CD4-positive, alpha-beta memory T cell (primary cell): ENCODE results near the gene HSPH1. TPM values are rescaled to one million over a fixed set of nuclear protein-coding genes. Genes with fewer than 3 reads are reported as not detected.

ENCODE experiments used
- CTCF ChIA-PET: fragments of 350-600 bp; sonication (Branson Sonifier 250); formaldehyde crosslinking; loops from one replicate; lab custom pipeline; 2021; ENCODE audit warnings: inconsistent platforms; ENCODE audit not compliant: partially characterized antibody; lab: Charles Lee
- POLR2A ChIA-PET: fragments of 350-600 bp; sonication (Branson Sonifier 250); formaldehyde crosslinking; loops from one replicate; lab custom pipeline; 2021; ENCODE audit not compliant: partially characterized antibody; lab: Charles Lee
- DNase-seq, 5 donors: peaks; one replicate each; pipeline versions ENCODE4 v3.0.0 to v3.0.0-alpha.2; 2020 to 2022; ENCODE audit warnings: mixed read lengths in 1 of 5
- H3K27ac ChIP-seq: one replicate; pipeline ENCODE4 v1.7.0; 2013; ENCODE audit warnings: low read depth, low read length
- H3K27me3 ChIP-seq: 2 replicates; pipeline ENCODE4 v1.7.0; 2013; ENCODE audit warnings: mild to moderate bottlenecking, low read length, moderate library complexity; ENCODE audit not compliant: insufficient read depth
- H3K36me3 ChIP-seq: 2 replicates; pipeline ENCODE4 v1.7.0; 2013; ENCODE audit warnings: mild to moderate bottlenecking, low read length, moderate library complexity; ENCODE audit not compliant: insufficient read depth
- H3K4me1 ChIP-seq: 2 replicates; pipeline ENCODE4 v1.7.0; 2013; ENCODE audit warnings: mild to moderate bottlenecking, low read length, moderate library complexity; ENCODE audit not compliant: insufficient read depth
- H3K4me3 ChIP-seq, 2 donors: one replicate each; pipeline ENCODE4 v1.7.0; 2013; ENCODE audit warnings: low read length in 2 of 2, mild to moderate bottlenecking in 1 of 2
- H3K9me3 ChIP-seq, 2 donors: one replicate each; pipeline ENCODE4 v1.7.0; 2013; ENCODE audit warnings: low read length in 2 of 2, control low read depth in 1 of 2; ENCODE audit not compliant: control insufficient read depth in 1 of 2
- H3K27ac Mint-ChIP-seq, 7 donors: one replicate each; pipeline ENCODE4 v1.8.0; 2020 to 2021; ENCODE audit warnings: mixed read lengths in 7 of 7, mild to moderate bottlenecking in 6 of 7, inconsistent platforms in 3 of 7, moderate library complexity in 3 of 7
- H3K27me3 Mint-ChIP-seq, 2 donors: one replicate each; pipeline ENCODE4 v1.8.0; 2020 to 2021; ENCODE audit warnings: mixed read lengths in 2 of 2
- H3K36me3 Mint-ChIP-seq, 2 donors: one replicate each; pipeline ENCODE4 v1.8.0; 2020 to 2021; ENCODE audit warnings: mixed read lengths in 2 of 2, inconsistent platforms in 1 of 2, mild to moderate bottlenecking in 1 of 2
- H3K4me1 Mint-ChIP-seq, 4 donors: one replicate each; pipeline ENCODE4 v1.8.0; 2020 to 2021; ENCODE audit warnings: mixed read lengths in 4 of 4, mild to moderate bottlenecking in 1 of 4
- H3K4me3 Mint-ChIP-seq, 8 donors: one replicate each; pipeline ENCODE4 v1.8.0; 2020 to 2021; ENCODE audit warnings: mixed read lengths in 8 of 8, mild to moderate bottlenecking in 7 of 8, moderate library complexity in 6 of 8, inconsistent platforms in 3 of 8
- H3K9me3 Mint-ChIP-seq, 8 donors: one replicate each; pipeline ENCODE4 v1.8.0; 2020 to 2021; ENCODE audit warnings: mixed read lengths in 8 of 8, mild to moderate bottlenecking in 5 of 8, inconsistent platforms in 3 of 8, moderate library complexity in 1 of 8
- intact Hi-C: fragments of 100-400 bp; cut with micrococcal nuclease; formaldehyde crosslinking; loops from one replicate; pipeline ENCODE4 v1.15.1; 2023
- polyA plus RNA-seq, 2 donors: library from polyadenylated mRNA; unstranded; fragments of 300-500 nt; fragmentation: Illumina TruSeq; gene quantifications; one replicate each; pipeline ENCODE4 v1.2.3, GENCODE V29; 2021
- total RNA-seq, 2 experiments: library from RNA; stranded (reverse); gene quantifications; one replicate each; pipeline ENCODE4 v1.2.3, GENCODE V29; 2021

The HSPH1 gene
- total and polyA plus RNA-seq, 4 experiments from 2014 or later, result 39.9 to 75.5 (median 58.6) TPM

- ChIA-PET CTCF (interaction anchor here (1.2 kb wide), 1 partner anchor 10 kb away, joined by 3 read pairs; no protein-coding TSS in a partner anchor), POLR2A (no interaction called here)
- Histone ChIP-seq H3K4me3 (no peak overlapping the region), H3K36me3 (peaks cover 18% of the 10 kb centered on the region), H3K9me3 (no peaks in the 10 kb centered on the region), H3K4me1 (no peaks in the 10 kb centered on the region), H3K27ac (no peak overlapping the region), H3K27me3 (no peaks in the 10 kb centered on the region)
- Mint-ChIP-seq H3K27me3 (peaks cover 0 to 2% of the 10 kb centered on the region in 2 donors), H3K36me3 (peaks cover 34 to 47% of the 10 kb centered on the region in 2 donors), H3K27ac (peak overlapping the region in 3 of 7 donors; percentile 0 to 54 (median 2)), H3K4me3 (no peak overlapping the region), H3K9me3 (no peaks in the 10 kb centered on the region), H3K4me1 (peaks cover 0 to 12% (median 10%) of the 10 kb centered on the region in 4 donors)
- no peak for DNase-seq
- intact Hi-C loops, result no loop called here
These were observed 27.5 kb downstream of the HSPH1 start for GRCh38 chr13:31134039-31134711.

GRCh38 chr13:31133621-31134020, 28.1 kb downstream of the HSPH1 start:
- POLR2A ChIA-PET, result no interaction called here
- DNase-seq, result no peak
- Mint-ChIP-seq H3K36me3 (peaks cover 28 to 43% of the 10 kb centered on the region in 2 donors), H3K4me3 (no peak overlapping the region), H3K27me3 (peaks cover 3% of the 10 kb centered on the region in 2 donors), H3K27ac (peak overlapping the region in 2 of 7 donors; percentile 54 to 75), H3K9me3 (no peaks in the 10 kb centered on the region), H3K4me1 (peaks cover 0 to 12% (median 10%) of the 10 kb centered on the region in 4 donors)
- H3K9me3 ChIP-seq, result no peaks in the 10 kb centered on the region
- H3K4me1 ChIP-seq, result no peaks in the 10 kb centered on the region
- no peak overlapping the region for H3K4me3 ChIP-seq
- intact Hi-C loops, result no loop called here
- CTCF ChIA-PET, result interaction anchor here (1.2 kb wide), 1 partner anchor 10 kb away, joined by 3 read pairs; no protein-coding TSS in a partner anchor
- H3K36me3 ChIP-seq, result peaks cover 15% of the 10 kb centered on the region
- no peak overlapping the region for H3K27ac ChIP-seq
- no peaks in the 10 kb centered on the region for H3K27me3 ChIP-seq

- Histone ChIP-seq H3K4me3 (no peak overlapping the region), H3K27me3 (no peaks in the 10 kb centered on the region), H3K27ac (no peak overlapping the region), H3K4me1 (no peaks in the 10 kb centered on the region), H3K9me3 (no peaks in the 10 kb centered on the region), H3K36me3 (no peaks in the 10 kb centered on the region)
- peaks cover 0 to 10% (median 10%) of the 10 kb centered on the region in 4 donors for H3K4me1 Mint-ChIP-seq
- ChIA-PET POLR2A (no interaction called here), CTCF (no interaction called here)
- no peak for DNase-seq
- no peak overlapping the region for H3K4me3 Mint-ChIP-seq
- peaks cover 9 to 24% of the 10 kb centered on the region in 2 donors for H3K36me3 Mint-ChIP-seq
- H3K27ac Mint-ChIP-seq, result peak overlapping the region in 1 of 7 donors; percentile 7
- intact Hi-C loops, result no loop called here
- peaks cover 0 to 3% (median 0%) of the 10 kb centered on the region in 8 donors for H3K9me3 Mint-ChIP-seq
- peaks cover 3 to 11% of the 10 kb centered on the region in 2 donors for H3K27me3 Mint-ChIP-seq
These were observed 30.2 kb downstream of the HSPH1 start for GRCh38 chr13:31131470-31131961.

GRCh38 chr13:31129419-31129818, 32.3 kb downstream of the HSPH1 start:
- no peak overlapping the region for H3K4me3 Mint-ChIP-seq
- peaks cover 3 to 18% of the 10 kb centered on the region in 2 donors for H3K27me3 Mint-ChIP-seq
- Histone ChIP-seq H3K36me3 (no peaks in the 10 kb centered on the region), H3K27me3 (no peaks in the 10 kb centered on the region), H3K9me3 (no peaks in the 10 kb centered on the region), H3K4me3 (no peak overlapping the region), H3K4me1 (no peaks in the 10 kb centered on the region), H3K27ac (no peak overlapping the region)
- POLR2A ChIA-PET, result no interaction called here
- DNase-seq, result no peak
- CTCF ChIA-PET, result no interaction called here
- intact Hi-C loops, result no loop called here
- peaks cover 0 to 9% (median 7%) of the 10 kb centered on the region in 4 donors for H3K4me1 Mint-ChIP-seq
- peaks cover under 1 to 7% of the 10 kb centered on the region in 2 donors for H3K36me3 Mint-ChIP-seq
- no peak overlapping the region for H3K27ac Mint-ChIP-seq
- peaks cover 0 to 3% (median 0%) of the 10 kb centered on the region in 8 donors for H3K9me3 Mint-ChIP-seq

- Mint-ChIP-seq H3K9me3 (peaks cover 0 to 3% (median 0%) of the 10 kb centered on the region in 8 donors), H3K27ac (no peak overlapping the region), H3K4me3 (no peak overlapping the region), H3K36me3 (no peaks in the 10 kb centered on the region), H3K27me3 (peaks cover 17 to 38% of the 10 kb centered on the region in 2 donors), H3K4me1 (peaks cover 0 to 2% (median 0%) of the 10 kb centered on the region in 4 donors)
- no peak overlapping the region for H3K27ac ChIP-seq
- H3K4me3 ChIP-seq, result no peak overlapping the region
- no peak for DNase-seq
- CTCF ChIA-PET, result interaction anchor here (0.8 to 1.1 kb wide), 2 partner anchors 9 to 80 kb away, joined by 3 read pairs; no protein-coding TSS in a partner anchor
- H3K9me3 ChIP-seq, result no peaks in the 10 kb centered on the region
- POLR2A ChIA-PET, result no interaction called here
- intact Hi-C loops, result no loop called here
- no peaks in the 10 kb centered on the region for H3K4me1 ChIP-seq
- no peaks in the 10 kb centered on the region for H3K27me3 ChIP-seq
- no peaks in the 10 kb centered on the region for H3K36me3 ChIP-seq
These were observed 37.5 kb downstream of the HSPH1 start for GRCh38 chr13:31124204-31124603.

GRCh38 chr13:31122544-31123260, 39.0 kb downstream of the HSPH1 start:
- no peaks in the 10 kb centered on the region for H3K4me1 ChIP-seq
- no peaks in the 10 kb centered on the region for H3K36me3 ChIP-seq
- Mint-ChIP-seq H3K36me3 (no peaks in the 10 kb centered on the region), H3K27me3 (peaks cover 16 to 36% of the 10 kb centered on the region in 2 donors), H3K9me3 (peaks cover 0 to 2% (median 0%) of the 10 kb centered on the region in 8 donors), H3K4me1 (peaks cover 0 to 2% (median 0%) of the 10 kb centered on the region in 4 donors), H3K4me3 (no peak overlapping the region), H3K27ac (no peak overlapping the region)
- intact Hi-C loops, result no loop called here
- ChIA-PET POLR2A (no interaction called here), CTCF (interaction anchor here (1.1 kb wide), 1 partner anchor 7 kb away, joined by 3 read pairs; no protein-coding TSS in a partner anchor)
- H3K9me3 ChIP-seq, result no peaks in the 10 kb centered on the region
- no peak overlapping the region for H3K4me3 ChIP-seq
- H3K27ac ChIP-seq, result no peak overlapping the region
- no peak for DNase-seq
- H3K27me3 ChIP-seq, result no peaks in the 10 kb centered on the region

- no peak overlapping the region for H3K4me3 Mint-ChIP-seq
- intact Hi-C loops, result no loop called here
- no peaks in the 10 kb centered on the region for H3K9me3 ChIP-seq
- POLR2A ChIA-PET, result no interaction called here
- peaks cover 16 to 37% of the 10 kb centered on the region in 2 donors for H3K27me3 Mint-ChIP-seq
- H3K36me3 ChIP-seq, result no peaks in the 10 kb centered on the region
- H3K4me3 ChIP-seq, result no peak overlapping the region
- no peak overlapping the region for H3K27ac ChIP-seq
- H3K27ac Mint-ChIP-seq, result no peak overlapping the region
- no peaks in the 10 kb centered on the region for H3K36me3 Mint-ChIP-seq
- H3K4me1 ChIP-seq, result no peaks in the 10 kb centered on the region
- no peak for DNase-seq
- H3K9me3 Mint-ChIP-seq, result peaks cover 0 to 2% (median 0%) of the 10 kb centered on the region in 8 donors
- peaks cover 0 to 2% (median 0%) of the 10 kb centered on the region in 4 donors for H3K4me1 Mint-ChIP-seq
- H3K27me3 ChIP-seq, result no peaks in the 10 kb centered on the region
- CTCF ChIA-PET, result no interaction called here
These were observed 39.6 kb downstream of the HSPH1 start for GRCh38 chr13:31122143-31122542.
